NCI-H526 treated with DMSO at 0.1 percent for 48 hours (cell line): ENCODE data around the gene DGCR2.
"Not testable (repeated sequence)": the region's sequence is repeated elsewhere in the genome, so short reads cannot be mapped to it uniquely, and the experiment has no call there.

ENCODE experiments used
- DNase-seq: peaks from one replicate; lab custom pipeline; 2025; lab: John Stamatoyannopoulos, UW

The DGCR2 gene

GRCh38 chr22:19084126-19084525, 38.1 kb downstream of the DGCR2 start:
- not testable (repeated sequence) for DNase-seq

GRCh38 chr22:19082793-19083192, 39.4 kb downstream of the DGCR2 start:
- no peak for DNase-seq

DNA sequence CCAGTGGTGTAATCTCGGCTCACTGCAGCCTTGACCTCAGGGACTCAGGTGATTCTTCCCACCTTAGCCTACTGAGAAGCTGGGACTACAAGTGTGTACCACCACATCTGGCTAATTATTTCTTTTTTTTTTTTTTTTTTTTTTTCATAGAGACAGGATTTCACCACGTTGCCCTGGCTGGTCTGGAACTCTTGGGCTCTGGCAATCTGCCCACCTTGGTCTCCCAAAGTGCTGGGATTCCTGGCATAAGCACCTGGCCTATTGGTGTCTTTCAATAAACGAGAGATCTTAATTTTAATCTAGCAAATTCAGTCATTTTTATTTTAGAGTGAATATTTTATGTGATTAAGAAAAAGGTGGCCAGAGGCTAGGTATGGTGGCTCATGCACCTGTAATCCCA, 40.1 kb downstream of the DGCR2 start:
- no peak for DNase-seq

- no peak for DNase-seq
Measured at GRCh38 chr22:19081351-19081750, 40.9 kb downstream of the DGCR2 start.

DNA sequence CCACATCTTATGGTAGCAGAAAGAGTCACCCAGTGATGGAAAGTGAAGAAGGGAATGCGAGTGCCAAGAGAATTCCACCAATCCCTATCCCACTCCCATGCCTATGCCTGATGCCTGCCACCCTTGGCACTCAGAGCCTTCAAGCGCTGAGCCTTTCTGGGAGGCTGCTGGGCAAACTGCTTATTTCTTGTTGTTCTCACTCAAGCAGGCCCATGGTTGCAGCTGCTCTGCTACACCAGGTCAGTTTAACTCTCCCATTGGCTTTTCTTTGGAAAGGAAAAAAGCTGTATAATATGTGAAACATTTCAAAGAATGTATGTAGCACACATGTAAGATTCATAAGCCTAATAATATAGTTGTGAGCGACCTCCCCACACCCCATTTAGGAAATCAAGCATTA, 41.4 kb downstream of the DGCR2 start:
- no peak for DNase-seq

- no peak for DNase-seq
Measured at GRCh38 chr22:19079691-19080090, 42.5 kb downstream of the DGCR2 start.

GRCh38 chr22:19075404-19075803, 46.8 kb downstream of the DGCR2 start:
- no peak for DNase-seq

- DNase-seq = not testable (repeated sequence)
Measured at GRCh38 chr22:19072853-19073252, 49.4 kb downstream of the DGCR2 start.

DNA sequence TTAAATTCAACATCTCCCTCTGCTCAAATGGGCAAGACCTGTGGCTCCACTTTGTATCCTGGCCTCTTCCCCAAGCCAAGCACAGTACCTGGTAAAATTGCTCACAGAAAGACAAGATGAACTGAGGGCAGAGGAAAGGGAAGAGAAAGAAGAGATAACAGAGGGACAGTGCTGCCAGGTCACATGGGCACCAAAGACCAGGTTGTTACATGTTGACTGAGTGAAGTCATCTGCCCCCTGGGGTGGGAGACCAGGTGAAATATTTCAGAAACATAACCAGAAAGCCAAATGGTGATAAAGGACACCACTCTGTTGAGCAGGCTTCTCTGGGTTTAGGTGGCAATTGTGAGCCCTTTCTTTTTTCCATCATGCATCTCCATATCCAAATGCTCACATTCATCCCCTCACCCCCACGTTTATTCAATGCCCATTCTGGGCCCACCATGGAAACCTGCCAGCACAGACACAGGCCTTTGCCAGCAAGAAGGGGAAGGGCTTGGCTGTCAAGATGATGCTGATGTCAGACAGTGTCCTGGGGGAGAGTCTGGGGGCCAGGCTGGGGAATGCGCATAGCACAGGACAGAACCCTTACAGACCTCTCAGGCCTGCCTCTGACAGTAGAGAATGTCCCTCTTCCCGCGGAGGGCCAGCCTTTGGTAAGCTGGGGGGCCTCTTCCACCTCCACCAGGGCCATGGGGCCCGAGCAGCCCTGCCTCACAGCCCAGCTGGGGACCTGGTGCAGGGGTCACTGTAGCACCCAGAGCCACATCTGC, 51.6 kb downstream of the DGCR2 start:
- DNase-seq = no peak

- no peak for DNase-seq
Measured at GRCh38 chr22:19069451-19069850, 52.8 kb downstream of the DGCR2 start.

- DNase-seq = no peak
Measured at GRCh38 chr22:19068784-19069271, 53.4 kb downstream of the DGCR2 start.

GRCh38 chr22:19067696-19068348, 54.4 kb downstream of the DGCR2 start:
- no peak for DNase-seq

GRCh38 chr22:19066531-19067271, 55.5 kb downstream of the DGCR2 start:
- no peak for DNase-seq

DNA sequence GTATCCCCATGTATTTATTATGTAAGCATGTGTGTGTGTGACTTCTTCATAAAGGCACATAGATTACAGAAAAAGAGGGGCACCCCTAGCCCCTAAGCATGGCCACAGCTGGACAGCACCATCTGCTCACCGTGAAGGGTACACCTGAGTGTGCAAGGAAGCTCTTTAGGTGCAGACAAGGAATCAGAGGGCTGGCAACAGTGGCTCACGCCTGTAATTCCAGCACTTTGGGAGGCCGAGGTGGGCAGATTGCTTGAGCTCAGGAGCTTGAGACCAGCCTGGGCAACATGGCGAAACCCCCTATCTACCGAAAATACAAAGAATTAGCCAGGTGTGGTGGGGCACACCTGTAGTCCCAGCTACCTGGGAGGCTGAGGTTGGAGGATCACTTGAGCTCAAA, 56.3 kb downstream of the DGCR2 start:
- DNase-seq = no peak

- no peak for DNase-seq
Measured at GRCh38 chr22:19065298-19065859, 56.8 kb downstream of the DGCR2 start.

DNA sequence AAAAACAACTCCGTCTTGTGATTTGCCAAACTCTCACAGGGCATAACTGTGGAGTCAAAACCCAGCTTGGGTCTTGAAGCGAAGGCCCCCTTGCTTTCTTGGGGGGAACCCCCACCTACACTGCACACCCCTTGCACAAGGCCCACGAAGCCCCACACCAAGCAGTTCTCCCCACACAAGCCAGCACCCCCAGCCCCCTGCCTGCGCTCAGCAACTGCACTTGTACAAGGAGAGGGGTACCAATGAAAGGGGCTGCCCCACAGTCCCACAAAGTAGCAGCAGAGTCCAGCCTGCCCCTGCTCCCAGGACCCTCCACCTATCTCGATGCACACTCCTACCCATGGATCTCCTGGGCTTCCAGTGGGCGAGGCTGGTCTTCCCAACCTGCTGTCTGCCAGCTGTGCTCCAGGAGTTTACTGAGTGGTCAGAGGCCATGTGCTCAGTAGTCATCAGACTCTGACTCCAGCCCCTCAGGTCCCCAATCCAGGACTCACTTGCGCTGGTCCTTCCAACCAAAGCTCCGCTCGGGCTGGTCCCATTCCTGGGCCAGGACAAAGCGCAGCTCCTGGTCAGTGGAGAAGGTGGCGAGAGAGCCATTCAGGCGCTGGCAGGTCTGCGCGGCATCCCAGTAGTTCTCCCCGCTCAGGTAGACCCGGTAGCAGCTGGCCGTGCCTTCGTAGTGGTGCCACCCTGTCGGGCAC, 57.7 kb downstream of the DGCR2 start:
- no peak for DNase-seq

DNA sequence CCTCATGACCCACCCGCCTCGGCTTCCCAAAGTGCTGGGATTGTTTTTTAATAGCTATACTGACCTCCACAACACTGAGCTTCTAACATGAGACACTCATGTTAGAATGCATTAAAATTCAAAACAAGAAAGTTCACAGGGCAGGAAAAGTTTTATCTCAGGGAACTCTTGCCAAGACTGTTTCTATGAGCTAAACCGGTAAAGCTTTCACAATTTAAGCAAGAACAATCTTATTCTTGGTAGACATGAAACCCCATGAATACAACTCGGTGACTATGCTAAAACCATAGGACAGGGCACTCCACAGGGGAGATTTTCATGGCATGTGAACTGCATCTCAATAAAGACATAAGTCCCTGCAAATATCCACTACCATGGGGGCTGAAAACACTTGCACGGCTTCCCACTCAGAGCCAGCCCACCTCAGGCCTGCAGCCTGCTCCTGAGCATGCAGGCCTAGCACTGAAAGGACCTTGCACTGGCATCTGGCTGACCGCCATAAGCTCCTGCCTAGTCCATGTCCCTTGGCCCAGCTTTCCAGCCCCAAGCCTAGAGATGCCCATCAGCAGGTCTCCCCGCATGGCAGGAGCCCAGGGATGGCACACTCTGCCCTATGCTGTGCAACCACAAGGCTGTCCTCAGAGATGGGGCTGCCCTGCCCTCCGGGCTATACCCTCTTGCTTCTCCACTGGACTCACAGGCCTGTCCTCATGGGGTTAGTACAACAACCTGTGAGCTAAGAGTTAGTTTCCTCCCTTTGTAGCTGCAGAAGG, 58.4 kb downstream of the DGCR2 start:
- DNase-seq = no peak

- no peak for DNase-seq
Measured at GRCh38 chr22:19062943-19063308, 59.3 kb downstream of the DGCR2 start.

DNA sequence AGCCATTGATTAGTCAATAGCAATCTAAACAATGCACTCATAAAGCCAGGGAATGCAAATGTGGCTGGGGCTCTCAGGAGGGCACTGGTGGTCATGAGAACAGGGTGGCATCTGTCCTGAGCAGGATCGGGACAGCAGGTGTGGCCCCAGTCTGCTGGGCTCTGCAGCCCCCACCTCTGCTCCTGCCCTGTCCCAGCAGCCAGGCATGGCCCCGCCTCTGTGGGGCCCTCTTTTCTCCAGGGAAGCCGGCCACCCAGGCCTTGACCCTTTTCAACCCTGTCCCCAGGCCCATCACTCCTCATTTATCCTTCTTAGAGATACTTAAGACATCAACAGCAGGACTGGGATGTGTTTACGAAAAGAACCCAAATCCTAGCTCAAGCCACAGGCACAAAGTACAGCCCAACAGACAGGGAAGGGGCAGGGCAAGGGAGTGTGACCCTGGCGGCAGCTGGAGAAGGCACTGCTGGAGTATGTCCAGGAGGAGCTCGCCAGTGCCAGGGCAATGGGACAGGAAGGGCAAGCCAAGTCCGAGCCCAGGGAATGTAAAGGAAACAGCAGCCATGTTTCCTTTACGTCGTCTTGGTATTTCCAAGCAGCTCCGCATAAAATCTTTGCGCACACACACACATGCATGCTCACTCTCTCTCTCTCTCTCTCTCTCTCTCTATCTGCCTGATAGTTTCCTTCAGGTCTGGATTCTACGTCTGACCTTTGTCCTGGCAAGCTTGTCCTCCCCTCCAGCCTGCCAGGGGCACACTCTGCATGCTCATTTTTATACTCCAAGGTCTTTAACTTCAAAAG, 59.9 kb downstream of the DGCR2 start:
- no peak for DNase-seq

- no peak for DNase-seq
Measured at GRCh38 chr22:19061471-19062138, 60.6 kb downstream of the DGCR2 start.
